Type B pancreatic cell (in vitro differentiated cells): ENCODE results near the gene KIF20B. TPM values are rescaled to one million over a fixed set of nuclear protein-coding genes. Genes with fewer than 3 reads are reported as not detected.

ENCODE experiments used
- DNase-seq: peaks from one replicate; pipeline ENCODE4 v3.0.0; 2021; ENCODE audit warnings: mixed read lengths; ENCODE audit not compliant: unreplicated experiment; ENCODE audit errors: extremely low spot score
- H3K27ac Mint-ChIP-seq: 2 replicates; pipeline ENCODE4 v1.8.0; 2021; ENCODE audit warnings: mild to moderate bottlenecking, mixed read lengths
- H3K27me3 Mint-ChIP-seq: 2 replicates; pipeline ENCODE4 v1.8.0; 2021; ENCODE audit warnings: mixed read lengths
- H3K36me3 Mint-ChIP-seq: 2 replicates; pipeline ENCODE4 v1.8.0; 2021; ENCODE audit warnings: mixed read lengths
- H3K4me1 Mint-ChIP-seq: one replicate; pipeline ENCODE4 v1.8.0; 2021; ENCODE audit warnings: mixed read lengths; ENCODE audit not compliant: unreplicated experiment
- H3K4me3 Mint-ChIP-seq: 2 replicates; pipeline ENCODE4 v1.8.0; 2021; ENCODE audit warnings: mild to moderate bottlenecking, mixed read lengths
- H3K9me3 Mint-ChIP-seq: 2 replicates; pipeline ENCODE4 v1.8.0; 2021; ENCODE audit warnings: mixed read lengths
- CTCF ChIP-seq: fragments of 200-600 bp; sonication (generic); conservative IDR thresholded peaks from 2 replicates; pipeline ENCODE4 v1.5.0; 2021; ENCODE audit warnings: antibody characterized with exemption, mild to moderate bottlenecking
- total RNA-seq: library from RNA; stranded (reverse); gene quantifications from 2 replicates; pipeline ENCODE4 v1.2.1, GENCODE V29; 2021; ENCODE audit warnings: low replicate concordance

The KIF20B gene
- total RNA-seq, 1 donor from 2014 or later = 36.9 TPM

GRCh38 chr10:89677341-89677740 lies 24.0 kb upstream of the KIF20B start:
- Mint-ChIP-seq H3K27ac (no peak overlapping the region), H3K4me1 (no peaks in the 10 kb centered on the region), H3K27me3 (no peaks in the 10 kb centered on the region), H3K4me3 (no peak overlapping the region), H3K9me3 (no peaks in the 10 kb centered on the region), H3K36me3 (no peaks in the 10 kb centered on the region)
- TF ChIP-seq CTCF = no peak
- DNase-seq = no peak

- H3K4me1 Mint-ChIP-seq = no peaks in the 10 kb centered on the region
- no peaks in the 10 kb centered on the region for H3K27me3 Mint-ChIP-seq
- H3K9me3 Mint-ChIP-seq = no peaks in the 10 kb centered on the region
- no peak overlapping the region for H3K27ac Mint-ChIP-seq
- DNase-seq = no peak
- no peak for TF ChIP-seq CTCF
- no peak overlapping the region for H3K4me3 Mint-ChIP-seq
- H3K36me3 Mint-ChIP-seq = no peaks in the 10 kb centered on the region
Observed at GRCh38 chr10:89679986-89680385, 21.4 kb upstream of the KIF20B start.

GRCh38 chr10:89683883-89684282 lies 17.5 kb upstream of the KIF20B start:
- Mint-ChIP-seq H3K27ac (no peak overlapping the region), H3K9me3 (no peaks in the 10 kb centered on the region), H3K36me3 (no peaks in the 10 kb centered on the region), H3K4me1 (no peaks in the 10 kb centered on the region), H3K4me3 (no peak overlapping the region), H3K27me3 (no peaks in the 10 kb centered on the region)
- DNase-seq = no peak
- TF ChIP-seq CTCF = no peak

- TF ChIP-seq CTCF = no peak
- DNase-seq = no peak
- Mint-ChIP-seq H3K36me3 (no peaks in the 10 kb centered on the region), H3K27me3 (no peaks in the 10 kb centered on the region), H3K9me3 (no peaks in the 10 kb centered on the region), H3K4me3 (no peak overlapping the region), H3K27ac (no peak overlapping the region), H3K4me1 (no peaks in the 10 kb centered on the region)
Observed at GRCh38 chr10:89684604-89685003, 16.8 kb upstream of the KIF20B start.

- Mint-ChIP-seq H3K4me3 (no peak overlapping the region), H3K4me1 (no peaks in the 10 kb centered on the region), H3K27ac (no peak overlapping the region), H3K27me3 (no peaks in the 10 kb centered on the region), H3K9me3 (no peaks in the 10 kb centered on the region), H3K36me3 (no peaks in the 10 kb centered on the region)
- DNase-seq = no peak
- TF ChIP-seq CTCF = no peak
Observed at GRCh38 chr10:89685936-89686335, 15.5 kb upstream of the KIF20B start.

GRCh38 chr10:89690027-89690426 lies 11.4 kb upstream of the KIF20B start:
- Mint-ChIP-seq H3K4me3 (no peak overlapping the region), H3K36me3 (peaks cover 8% of the 10 kb centered on the region), H3K27me3 (no peaks in the 10 kb centered on the region), H3K27ac (no peak overlapping the region), H3K4me1 (peaks cover under 1% of the 10 kb centered on the region), H3K9me3 (no peaks in the 10 kb centered on the region)
- DNase-seq = no peak
- no peak for TF ChIP-seq CTCF
